CD8-positive, alpha-beta memory T cell (primary cell): ENCODE measurements around the gene ATP6V0E2. TPM values are rescaled to one million over a fixed set of nuclear protein-coding genes. Genes with fewer than 3 reads are reported as not detected.
"Not testable (repeated sequence)": the region's sequence is repeated elsewhere in the genome, so short reads cannot be mapped to it uniquely, and the experiment has no call there.

Experiments
- CTCF ChIA-PET: fragments of 350-600 bp; sonication (Branson Sonifier 250); formaldehyde crosslinking; loops from one replicate; lab custom pipeline; 2021; ENCODE audit warnings: antibody characterized with exemption; lab: Charles Lee
- POLR2A ChIA-PET: fragments of 350-600 bp; sonication (Branson Sonifier 250); formaldehyde crosslinking; loops from one replicate; lab custom pipeline; 2021; ENCODE audit warnings: antibody characterized with exemption; lab: Charles Lee
- DNase-seq, 5 donors: peaks; one replicate each; pipeline versions ENCODE4 v3.0.0 to v3.0.0-alpha.2; 2020 to 2022; ENCODE audit warnings: mixed read lengths in 1 of 5
- H3K27ac ChIP-seq: one replicate; pipeline ENCODE4 v1.7.0; 2013; ENCODE audit warnings: low read depth, mild to moderate bottlenecking, low read length, moderate library complexity
- H3K27me3 ChIP-seq: 2 replicates; pipeline ENCODE4 v1.7.0; 2013; ENCODE audit warnings: low read length, mild to moderate bottlenecking; ENCODE audit not compliant: insufficient read depth, poor library complexity, severe bottlenecking
- H3K36me3 ChIP-seq: 2 replicates; pipeline ENCODE4 v1.7.0; 2013; ENCODE audit warnings: mild to moderate bottlenecking, low read length, moderate library complexity; ENCODE audit not compliant: insufficient read depth
- H3K4me1 ChIP-seq: 2 replicates; pipeline ENCODE4 v1.7.0; 2013; ENCODE audit warnings: mild to moderate bottlenecking, low read length, moderate library complexity; ENCODE audit not compliant: insufficient read depth
- H3K4me3 ChIP-seq: 2 replicates; pipeline ENCODE4 v1.7.0; 2013; ENCODE audit warnings: mild to moderate bottlenecking, low read length
- H3K9me3 ChIP-seq: 2 replicates; pipeline ENCODE4 v1.7.0; 2013; ENCODE audit warnings: mild to moderate bottlenecking, low read length
- H3K27ac Mint-ChIP-seq, 8 donors: one replicate each; pipeline ENCODE4 v1.8.0; 2020 to 2021; ENCODE audit warnings: mixed read lengths in 8 of 8, mild to moderate bottlenecking in 6 of 8, inconsistent platforms in 3 of 8, moderate library complexity in 3 of 8
- H3K27me3 Mint-ChIP-seq, 2 donors: one replicate each; pipeline ENCODE4 v1.8.0; 2020 to 2021; ENCODE audit warnings: mixed read lengths in 2 of 2, mild to moderate bottlenecking in 1 of 2, moderate library complexity in 1 of 2
- H3K36me3 Mint-ChIP-seq, 3 donors: one replicate each; pipeline ENCODE4 v1.8.0; 2020 to 2021; ENCODE audit warnings: mixed read lengths in 3 of 3, inconsistent platforms in 1 of 3, mild to moderate bottlenecking in 1 of 3
- H3K4me1 Mint-ChIP-seq, 3 donors: one replicate each; pipeline ENCODE4 v1.8.0; 2020 to 2021; ENCODE audit warnings: mixed read lengths in 3 of 3, inconsistent platforms in 1 of 3, mild to moderate bottlenecking in 1 of 3
- H3K4me3 Mint-ChIP-seq, 7 donors: one replicate each; pipeline ENCODE4 v1.8.0; 2020 to 2021; ENCODE audit warnings: mixed read lengths in 7 of 7, mild to moderate bottlenecking in 6 of 7, moderate library complexity in 4 of 7, inconsistent platforms in 2 of 7
- H3K9me3 Mint-ChIP-seq, 5 donors: one replicate each; pipeline ENCODE4 v1.8.0; 2020 to 2022; ENCODE audit warnings: mixed read lengths in 5 of 5, mild to moderate bottlenecking in 3 of 5, moderate library complexity in 2 of 5, inconsistent platforms in 1 of 5
- polyA plus RNA-seq: library from polyadenylated mRNA; unstranded; fragments of 300-500 nt; fragmentation: Illumina TruSeq; gene quantifications from one replicate; pipeline ENCODE4 v1.2.3, GENCODE V29; 2021
- total RNA-seq, 2 experiments: library from RNA; stranded (reverse); gene quantifications; one replicate each; pipeline ENCODE4 v1.2.3, GENCODE V29; 2021

ATP6V0E2 gene
- total and polyA plus RNA-seq, 3 experiments from 2014 or later = 68.3 to 144 (median 76.2) TPM

DNA sequence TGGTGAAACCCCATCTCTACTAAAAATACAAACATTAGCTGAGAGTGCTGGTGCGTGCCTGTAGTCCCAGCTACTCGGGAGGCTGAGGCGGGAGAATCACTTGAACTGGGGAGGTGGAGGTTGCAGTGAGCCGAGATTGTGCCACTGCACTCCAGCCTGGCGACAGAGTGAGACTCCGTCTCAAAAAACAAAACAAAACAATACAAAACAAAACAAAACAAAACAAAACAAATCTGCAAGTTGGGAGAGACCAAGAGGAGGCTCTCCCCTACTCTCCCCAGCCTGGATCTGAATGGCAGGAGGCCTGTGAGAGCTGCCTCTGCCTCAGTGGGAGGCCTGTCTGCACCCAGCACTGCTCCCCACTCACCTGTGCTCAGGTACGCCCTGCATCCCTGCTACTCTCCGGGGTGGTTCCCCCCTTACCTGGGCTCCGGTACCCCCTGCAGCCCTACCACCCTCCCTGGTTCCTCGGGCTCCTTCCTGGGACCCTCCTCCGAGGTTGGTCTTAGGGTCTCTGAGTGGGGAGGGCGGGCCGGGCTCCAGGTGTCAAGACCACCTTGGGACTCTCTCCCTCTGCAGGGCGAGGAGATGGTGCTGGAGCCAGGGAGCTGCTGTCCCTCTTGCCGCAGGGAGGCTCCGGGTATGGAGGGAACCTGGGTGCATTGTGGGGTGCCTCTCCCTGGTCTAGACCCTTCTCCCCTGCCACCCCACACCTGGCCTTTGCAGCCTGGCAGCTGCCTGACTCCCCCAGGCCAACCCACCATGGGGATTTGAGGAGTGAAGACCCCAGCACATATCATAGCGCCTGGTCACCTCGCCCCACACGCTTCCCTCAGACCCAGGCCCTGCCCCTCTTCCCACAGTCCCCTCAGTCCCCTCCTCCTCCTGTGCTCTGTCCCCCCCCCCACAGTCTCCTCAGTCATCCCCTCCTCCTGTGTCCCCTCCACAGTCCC, 45.1 kb upstream of the ATP6V0E2 start:
- H3K4me3 ChIP-seq = no peak overlapping the region
- no peaks in the 10 kb centered on the region for H3K4me1 ChIP-seq
- Mint-ChIP-seq H3K36me3 (no peaks in the 10 kb centered on the region), H3K4me3 (no peak overlapping the region), H3K27me3 (peaks cover 8 to 10% of the 10 kb centered on the region in 2 donors), H3K9me3 (no peaks in the 10 kb centered on the region), H3K4me1 (no peaks in the 10 kb centered on the region), H3K27ac (no peak overlapping the region)
- no peaks in the 10 kb centered on the region for H3K9me3 ChIP-seq
- H3K27me3 ChIP-seq = no peaks in the 10 kb centered on the region
- no peak overlapping the region for H3K27ac ChIP-seq
- no peaks in the 10 kb centered on the region for H3K36me3 ChIP-seq
- ChIA-PET POLR2A (no interaction called here), CTCF (no interaction called here)
- no peak for DNase-seq

- H3K36me3 ChIP-seq, DNase-seq, H3K9me3 Mint-ChIP-seq, H3K27ac ChIP-seq, H3K4me3 Mint-ChIP-seq, H3K4me1 ChIP-seq, H3K4me3 ChIP-seq, CTCF ChIA-PET, H3K36me3 Mint-ChIP-seq, H3K9me3 ChIP-seq, H3K4me1 Mint-ChIP-seq, POLR2A ChIA-PET, H3K27me3 ChIP-seq, H3K27ac Mint-ChIP-seq: not testable (repeated sequence)
- peaks cover 13 to 23% of the 10 kb centered on the region in 2 donors for H3K27me3 Mint-ChIP-seq
These were observed 43.2 kb upstream of the ATP6V0E2 start for GRCh38 chr7:149830527-149830926.

- peaks cover 0 to 2% (median 0%) of the 10 kb centered on the region in 3 donors for H3K36me3 Mint-ChIP-seq
- Histone ChIP-seq H3K27me3 (no peaks in the 10 kb centered on the region), H3K4me1 (no peaks in the 10 kb centered on the region), H3K9me3 (no peaks in the 10 kb centered on the region), H3K27ac (no peak overlapping the region), H3K4me3 (no peak overlapping the region), H3K36me3 (no peaks in the 10 kb centered on the region)
- H3K27ac Mint-ChIP-seq = no peak overlapping the region
- peaks cover 15 to 23% of the 10 kb centered on the region in 2 donors for H3K27me3 Mint-ChIP-seq
- POLR2A ChIA-PET = no interaction called here
- CTCF ChIA-PET = no interaction called here
- H3K4me3 Mint-ChIP-seq = no peak overlapping the region
- no peaks in the 10 kb centered on the region for H3K4me1 Mint-ChIP-seq
- DNase-seq = no peak
- no peaks in the 10 kb centered on the region for H3K9me3 Mint-ChIP-seq
These were observed 42.6 kb upstream of the ATP6V0E2 start for GRCh38 chr7:149830997-149831740.

- ChIA-PET POLR2A (no interaction called here), CTCF (no interaction called here)
- peaks cover 15 to 23% of the 10 kb centered on the region in 2 donors for H3K27me3 Mint-ChIP-seq
- no peaks in the 10 kb centered on the region for H3K36me3 ChIP-seq
- DNase-seq = no peak
- no peaks in the 10 kb centered on the region for H3K4me1 ChIP-seq
- H3K27ac Mint-ChIP-seq = no peak overlapping the region
- H3K4me1 Mint-ChIP-seq = no peaks in the 10 kb centered on the region
- H3K27ac ChIP-seq = no peak overlapping the region
- H3K4me3 Mint-ChIP-seq = no peak overlapping the region
- no peaks in the 10 kb centered on the region for H3K27me3 ChIP-seq
- H3K4me3 ChIP-seq = no peak overlapping the region
- peaks cover 0 to 2% (median 0%) of the 10 kb centered on the region in 3 donors for H3K36me3 Mint-ChIP-seq
- H3K9me3 Mint-ChIP-seq = no peaks in the 10 kb centered on the region
- H3K9me3 ChIP-seq = no peaks in the 10 kb centered on the region
These were observed 42.0 kb upstream of the ATP6V0E2 start for GRCh38 chr7:149831741-149832219.

- H3K4me1 Mint-ChIP-seq = peaks cover under 1% of the 10 kb centered on the region in 3 donors
- no peak overlapping the region for H3K4me3 Mint-ChIP-seq
- no peak for DNase-seq
- ChIA-PET CTCF (no interaction called here), POLR2A (interaction anchor here (0.6 kb wide), 1 partner anchor 49 kb away, joined by 3 read pairs; no protein-coding TSS in a partner anchor)
- H3K9me3 Mint-ChIP-seq = no peaks in the 10 kb centered on the region
- peaks cover 0 to 2% (median 0%) of the 10 kb centered on the region in 3 donors for H3K36me3 Mint-ChIP-seq
- Histone ChIP-seq H3K27ac (no peak overlapping the region), H3K27me3 (no peaks in the 10 kb centered on the region), H3K9me3 (no peaks in the 10 kb centered on the region), H3K4me3 (no peak overlapping the region), H3K36me3 (no peaks in the 10 kb centered on the region), H3K4me1 (no peaks in the 10 kb centered on the region)
- no peak overlapping the region for H3K27ac Mint-ChIP-seq
- H3K27me3 Mint-ChIP-seq = peaks cover 15 to 23% of the 10 kb centered on the region in 2 donors
These were observed 41.3 kb upstream of the ATP6V0E2 start for GRCh38 chr7:149832332-149833041.

DNA sequence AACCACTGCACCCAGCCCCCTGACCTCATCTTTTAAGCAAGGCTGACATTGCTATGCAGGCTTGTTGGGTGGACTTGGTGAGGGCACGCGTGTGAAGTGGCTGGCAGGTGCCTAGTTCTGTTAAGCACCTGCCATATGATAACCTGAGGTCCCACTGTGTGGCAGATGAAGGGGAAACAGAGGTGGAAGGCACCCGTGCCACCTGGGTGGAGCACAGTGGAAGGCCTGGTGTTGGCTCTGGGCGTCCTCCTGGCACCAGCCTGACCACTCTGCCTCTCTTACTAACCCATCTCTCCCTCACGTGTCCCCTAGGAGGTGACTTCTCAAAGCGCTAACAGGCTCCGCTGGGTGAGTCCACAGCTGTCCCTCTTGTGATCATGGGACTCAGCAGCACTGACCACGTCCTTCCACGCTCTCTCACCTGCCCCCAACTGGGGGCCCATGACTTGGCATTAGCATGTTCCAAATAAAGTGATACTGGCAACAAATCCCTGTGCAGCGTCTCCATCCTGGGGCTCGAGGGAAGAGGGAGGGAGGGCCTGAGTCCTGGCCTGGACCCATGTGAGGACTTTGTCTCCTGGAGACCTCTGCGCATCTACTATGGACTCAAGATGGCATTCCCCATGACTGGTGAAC, 40.2 kb upstream of the ATP6V0E2 start:
- no peak overlapping the region for H3K27ac ChIP-seq
- peak in 1 of 5 donors; percentile 13 for DNase-seq
- Mint-ChIP-seq H3K4me1 (peaks cover 8 to 10% (median 9%) of the 10 kb centered on the region in 3 donors), H3K27me3 (peaks cover 13 to 23% of the 10 kb centered on the region in 2 donors), H3K27ac (no peak overlapping the region), H3K9me3 (no peaks in the 10 kb centered on the region), H3K4me3 (no peak overlapping the region), H3K36me3 (peaks cover 0 to 3% (median 2%) of the 10 kb centered on the region in 3 donors)
- H3K4me3 ChIP-seq = no peak overlapping the region
- no peaks in the 10 kb centered on the region for H3K27me3 ChIP-seq
- H3K4me1 ChIP-seq = peaks cover 4% of the 10 kb centered on the region
- CTCF ChIA-PET = no interaction called here
- H3K36me3 ChIP-seq = no peaks in the 10 kb centered on the region
- POLR2A ChIA-PET = no interaction called here
- no peaks in the 10 kb centered on the region for H3K9me3 ChIP-seq

- no peak for DNase-seq
- no peaks in the 10 kb centered on the region for H3K9me3 ChIP-seq
- H3K27me3 ChIP-seq = no peaks in the 10 kb centered on the region
- CTCF ChIA-PET = interaction anchor here (1.0 kb wide), 1 partner anchor 27 kb away, joined by 3 read pairs; no protein-coding TSS in a partner anchor
- no peaks in the 10 kb centered on the region for H3K36me3 ChIP-seq
- Mint-ChIP-seq H3K4me3 (no peak overlapping the region), H3K9me3 (no peaks in the 10 kb centered on the region), H3K4me1 (peaks cover 16 to 18% (median 18%) of the 10 kb centered on the region in 3 donors), H3K27me3 (peaks cover 13 to 23% of the 10 kb centered on the region in 2 donors), H3K36me3 (peaks cover 0 to 3% (median 2%) of the 10 kb centered on the region in 3 donors), H3K27ac (peak overlapping the region in 1 of 8 donors; percentile 56)
- H3K27ac ChIP-seq = no peak overlapping the region
- POLR2A ChIA-PET = no interaction called here
- H3K4me1 ChIP-seq = peaks cover 13% of the 10 kb centered on the region
- no peak overlapping the region for H3K4me3 ChIP-seq
These were observed 39.2 kb upstream of the ATP6V0E2 start for GRCh38 chr7:149834601-149835000.
